CD4-positive, CD25-positive, alpha-beta regulatory T cell (primary cell): ENCODE data around the gene STYXL1. TPM values are rescaled to one million over a fixed set of nuclear protein-coding genes. Genes with fewer than 3 reads are reported as not detected.
"Not testable (repeated sequence)": the region's sequence is repeated elsewhere in the genome, so short reads cannot be mapped to it uniquely, and the experiment has no call there.

ENCODE experiments used
- ATAC-seq, 2 donors: fragments of 150-1000 bp; cut with Tn5 transposase; one replicate each; pipeline ENCODE4 v1.10.0; 2021; ENCODE audit warnings: low read depth in 2 of 2, moderate number of reproducible peaks in 2 of 2, moderate library complexity in 1 of 2
- DNase-seq, 3 donors: peaks; one replicate each; pipeline versions ENCODE4 v3.0.0 to v3.0.0-alpha.2; 2012 to 2022; ENCODE audit warnings: mixed read lengths in 1 of 3
- H3K27ac ChIP-seq: one replicate; pipeline ENCODE4 v1.7.0; 2013; ENCODE audit warnings: mild to moderate bottlenecking, low read length; ENCODE audit not compliant: insufficient read depth, poor library complexity, severe bottlenecking
- H3K27me3 ChIP-seq: one replicate; pipeline ENCODE4 v1.7.0; 2013; ENCODE audit warnings: low read length; ENCODE audit not compliant: control insufficient read depth, insufficient read depth
- H3K36me3 ChIP-seq: one replicate; pipeline ENCODE4 v1.7.0; 2013; ENCODE audit warnings: mild to moderate bottlenecking, low read length, moderate library complexity; ENCODE audit not compliant: control insufficient read depth, insufficient read depth
- H3K4me1 ChIP-seq: 2 replicates; pipeline ENCODE4 v1.7.0; 2013; ENCODE audit warnings: mild to moderate bottlenecking, low read length; ENCODE audit not compliant: insufficient read depth, control insufficient read depth, poor library complexity, severe bottlenecking
- H3K4me3 ChIP-seq: one replicate; pipeline ENCODE4 v1.7.0; 2013; ENCODE audit warnings: low read depth, mild to moderate bottlenecking, low read length, moderate library complexity
- H3K9me3 ChIP-seq, 2 experiments: 1 replicate in 1 of 2; 2 replicates in 1 of 2; pipeline ENCODE4 v1.7.0; 2013; ENCODE audit warnings: low read length in 2 of 2, mild to moderate bottlenecking in 1 of 2, moderate library complexity in 1 of 2; ENCODE audit not compliant: control insufficient read depth in 2 of 2
- H3K27ac Mint-ChIP-seq, 3 donors: one replicate each; pipeline ENCODE4 v1.8.0; 2020 to 2022; ENCODE audit warnings: mild to moderate bottlenecking in 3 of 3, mixed read lengths in 3 of 3, moderate library complexity in 2 of 3
- H3K27me3 Mint-ChIP-seq: one replicate; pipeline ENCODE4 v1.8.0; 2022; ENCODE audit warnings: mild to moderate bottlenecking, mixed read lengths
- H3K36me3 Mint-ChIP-seq: one replicate; pipeline ENCODE4 v1.8.0; 2020; ENCODE audit warnings: mixed read lengths
- H3K4me1 Mint-ChIP-seq, 4 donors: one replicate each; pipeline ENCODE4 v1.8.0; 2020 to 2022; ENCODE audit warnings: mixed read lengths in 4 of 4, mild to moderate bottlenecking in 1 of 4
- H3K4me3 Mint-ChIP-seq, 4 donors: one replicate each; pipeline ENCODE4 v1.8.0; 2020 to 2022; ENCODE audit warnings: mild to moderate bottlenecking in 4 of 4, mixed read lengths in 4 of 4, moderate library complexity in 3 of 4
- H3K9me3 Mint-ChIP-seq, 7 donors: one replicate each; pipeline ENCODE4 v1.8.0; 2020 to 2022; ENCODE audit warnings: mixed read lengths in 7 of 7, mild to moderate bottlenecking in 3 of 7, moderate library complexity in 2 of 7
- polyA plus RNA-seq, 4 donors: library from polyadenylated mRNA; unstranded; fragments of 300-500 nt; fragmentation: Illumina TruSeq; gene quantifications; one replicate each; pipeline ENCODE4 v1.2.3, GENCODE V29; 2021
- total RNA-seq: library from RNA; stranded (reverse); gene quantifications from one replicate; pipeline ENCODE4 v1.2.3, GENCODE V29; 2022

STYXL1 gene
- total and polyA plus RNA-seq, 5 donors from 2014 or later: 16.8 to 80.8 (median 62.0) TPM

DNA sequence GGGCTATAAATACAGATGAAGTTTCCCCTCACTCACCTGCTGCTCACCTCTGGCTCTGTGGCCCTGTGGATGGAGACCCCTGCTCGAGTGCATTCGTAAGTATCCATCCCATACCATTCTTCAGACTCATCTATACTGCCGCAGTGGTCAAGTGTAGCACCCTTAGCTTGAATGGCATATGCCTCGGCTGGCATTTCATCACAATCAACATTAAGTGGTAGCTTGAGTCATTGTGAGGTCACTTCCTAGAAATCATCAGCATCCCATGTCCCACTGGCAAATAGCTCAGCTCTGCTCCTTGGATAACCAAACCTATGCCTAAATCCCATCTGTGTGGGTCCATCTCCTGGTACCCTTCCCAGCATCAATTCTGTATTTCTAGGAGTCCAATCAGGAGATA lies 38.3 kb upstream of the STYXL1 start:
- Histone ChIP-seq H3K4me3 (no peak overlapping the region), H3K9me3 (no peaks in the 10 kb centered on the region), H3K27ac (no peak overlapping the region), H3K36me3 (no peaks in the 10 kb centered on the region), H3K27me3 (peaks cover 2% of the 10 kb centered on the region), H3K4me1 (no peaks in the 10 kb centered on the region)
- ATAC-seq: no peak
- Mint-ChIP-seq H3K27ac (no peak overlapping the region), H3K4me3 (no peak overlapping the region), H3K36me3 (no peaks in the 10 kb centered on the region), H3K9me3 (peaks cover 0 to 1% (median 0%) of the 10 kb centered on the region in 7 donors), H3K4me1 (no peaks in the 10 kb centered on the region), H3K27me3 (peaks cover 16% of the 10 kb centered on the region)
- DNase-seq: no peak

DNA sequence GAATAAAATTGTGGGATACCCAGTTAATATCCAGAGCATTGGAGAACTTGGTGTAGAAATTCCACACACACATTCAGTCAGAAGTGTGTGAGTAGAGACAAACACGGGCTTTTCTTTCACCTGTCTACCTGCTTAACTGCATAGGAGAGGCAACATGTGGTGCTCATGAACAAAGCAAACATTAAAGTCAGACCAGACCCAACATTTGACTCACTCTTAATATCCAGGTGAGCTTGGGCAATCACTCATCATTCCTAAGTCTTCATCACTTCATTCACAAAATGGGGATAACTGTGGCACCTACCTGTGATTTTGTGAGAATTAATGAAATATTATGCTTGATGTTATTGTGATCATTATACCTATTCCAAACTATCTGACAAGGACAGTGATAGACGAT lies 36.3 kb upstream of the STYXL1 start:
- not testable (repeated sequence) for H3K4me1 Mint-ChIP-seq, H3K27ac ChIP-seq, DNase-seq, H3K27me3 ChIP-seq, H3K27ac Mint-ChIP-seq, H3K9me3 ChIP-seq, H3K9me3 Mint-ChIP-seq, H3K36me3 ChIP-seq, ATAC-seq, H3K4me3 Mint-ChIP-seq, H3K4me1 ChIP-seq, H3K36me3 Mint-ChIP-seq, H3K4me3 ChIP-seq
- peaks cover 12% of the 10 kb centered on the region for H3K27me3 Mint-ChIP-seq

DNA sequence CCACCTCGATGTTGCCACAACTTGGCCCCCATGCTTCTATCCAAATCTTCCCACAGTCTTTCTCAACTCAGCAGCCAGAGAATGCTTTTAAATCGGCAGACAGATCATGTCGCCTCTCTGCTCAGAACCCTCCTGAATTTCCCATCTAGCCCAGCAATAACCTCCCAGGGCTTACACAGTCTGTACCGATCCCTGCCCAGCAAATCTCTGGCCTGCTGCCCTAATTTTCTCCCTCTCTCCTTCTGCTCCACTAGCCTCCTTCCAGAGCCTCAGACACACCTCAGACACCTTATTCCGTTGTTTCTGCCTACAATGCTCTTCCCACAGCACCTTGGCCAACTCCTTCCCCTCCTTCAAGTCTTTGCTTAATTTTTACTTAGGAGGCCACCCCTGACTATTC lies 32.4 kb upstream of the STYXL1 start:
- H3K9me3 ChIP-seq: no peaks in the 10 kb centered on the region
- Mint-ChIP-seq H3K4me1 (peaks cover 0 to 6% (median 5%) of the 10 kb centered on the region in 4 donors), H3K27ac (no peak overlapping the region), H3K9me3 (peaks cover 0 to 2% (median 0%) of the 10 kb centered on the region in 7 donors), H3K27me3 (peaks cover 17% of the 10 kb centered on the region), H3K4me3 (no peak overlapping the region), H3K36me3 (no peaks in the 10 kb centered on the region)
- no peak overlapping the region for H3K4me3 ChIP-seq
- H3K27me3 ChIP-seq: peaks cover 2% of the 10 kb centered on the region
- no peak for ATAC-seq
- no peaks in the 10 kb centered on the region for H3K36me3 ChIP-seq
- H3K4me1 ChIP-seq: no peaks in the 10 kb centered on the region
- DNase-seq: no peak
- H3K27ac ChIP-seq: no peak overlapping the region

DNA sequence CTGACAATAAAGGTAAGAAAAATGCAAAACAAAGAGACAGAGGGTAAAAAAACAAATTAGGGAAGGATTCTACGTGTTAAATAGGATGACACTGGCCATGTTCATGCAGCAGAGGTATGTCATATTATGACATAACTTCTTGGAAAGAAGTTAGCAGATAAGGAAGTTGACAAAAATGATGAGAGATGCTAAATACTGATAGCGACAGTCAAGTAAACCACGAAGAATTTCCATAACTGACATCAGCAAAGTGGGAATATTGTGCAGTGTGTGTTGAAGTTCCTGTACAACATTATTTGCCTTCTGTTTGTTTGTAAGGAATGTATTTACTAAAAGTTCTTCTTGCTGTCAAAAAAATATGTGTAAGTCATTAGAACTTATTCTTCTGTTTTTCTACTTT lies 29.6 kb upstream of the STYXL1 start:
- Histone ChIP-seq H3K9me3 (no peaks in the 10 kb centered on the region), H3K36me3 (no peaks in the 10 kb centered on the region), H3K4me3 (no peak overlapping the region), H3K27me3 (no peaks in the 10 kb centered on the region), H3K27ac (no peak overlapping the region), H3K4me1 (no peaks in the 10 kb centered on the region)
- Mint-ChIP-seq H3K9me3 (peaks cover 0 to 5% (median 0%) of the 10 kb centered on the region in 7 donors), H3K27me3 (peaks cover 11% of the 10 kb centered on the region), H3K36me3 (no peaks in the 10 kb centered on the region), H3K27ac (no peak overlapping the region), H3K4me3 (no peak overlapping the region), H3K4me1 (peaks cover 0 to 6% (median 5%) of the 10 kb centered on the region in 4 donors)
- DNase-seq: no peak
- ATAC-seq: no peak

DNA sequence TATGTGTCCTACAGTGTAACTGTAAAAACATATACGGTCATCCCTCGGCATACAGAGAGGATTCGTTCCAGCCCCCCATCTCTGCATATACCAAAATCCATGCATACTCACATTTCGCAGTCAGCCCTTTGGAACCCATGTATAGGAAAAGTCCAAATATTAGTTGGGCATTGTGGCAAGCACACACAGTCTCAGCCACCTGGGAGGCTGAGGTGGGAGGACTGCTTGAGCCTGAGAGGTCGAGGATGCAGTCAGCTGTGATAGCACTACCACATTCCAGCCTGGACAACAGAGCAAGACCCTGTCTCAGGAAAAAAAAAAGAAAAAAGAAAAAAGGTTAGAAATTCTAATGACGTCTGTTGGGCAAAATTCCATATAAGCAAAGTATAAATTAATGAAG lies 29.2 kb upstream of the STYXL1 start:
- H3K27me3 Mint-ChIP-seq: peaks cover 11% of the 10 kb centered on the region
- H3K36me3 ChIP-seq: no peaks in the 10 kb centered on the region
- no peak overlapping the region for H3K27ac Mint-ChIP-seq

DNA sequence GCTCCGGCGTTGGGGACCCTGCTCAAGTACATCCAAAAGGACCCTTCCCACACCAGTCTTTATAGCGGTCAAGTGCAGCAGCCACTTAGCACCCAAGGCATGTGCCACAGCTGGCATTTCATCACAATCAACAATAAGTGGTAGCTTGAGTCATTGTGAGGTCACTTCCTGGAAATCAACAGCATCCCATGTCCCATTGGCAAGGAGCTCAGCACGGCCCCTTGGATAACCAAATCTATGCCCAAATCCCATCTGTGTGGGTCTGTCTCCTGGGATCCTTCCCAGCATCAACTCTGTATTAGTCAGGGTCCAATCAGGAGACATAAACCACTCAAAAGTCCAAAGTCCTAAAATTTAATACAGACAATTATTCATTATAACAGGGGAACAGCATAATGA lies 27.2 kb upstream of the STYXL1 start:
- H3K4me3 ChIP-seq: no peak overlapping the region
- DNase-seq: no peak
- Mint-ChIP-seq H3K27ac (no peak overlapping the region), H3K36me3 (no peaks in the 10 kb centered on the region), H3K9me3 (peaks cover 0 to 5% (median 0%) of the 10 kb centered on the region in 7 donors), H3K4me3 (no peak overlapping the region), H3K4me1 (peaks cover 0 to 6% (median 5%) of the 10 kb centered on the region in 4 donors), H3K27me3 (peaks cover 5% of the 10 kb centered on the region)
- no peaks in the 10 kb centered on the region for H3K4me1 ChIP-seq
- no peaks in the 10 kb centered on the region for H3K36me3 ChIP-seq
- no peaks in the 10 kb centered on the region for H3K27me3 ChIP-seq
- no peak overlapping the region for H3K27ac ChIP-seq
- ATAC-seq: no peak
- no peaks in the 10 kb centered on the region for H3K9me3 ChIP-seq

More for the DNA sequence above, 29.2 kb upstream of the STYXL1 start:
- Histone ChIP-seq H3K4me3 (no peak overlapping the region), H3K9me3 (no peaks in the 10 kb centered on the region), H3K4me1 (no peaks in the 10 kb centered on the region), H3K27ac (no peak overlapping the region), H3K27me3 (no peaks in the 10 kb centered on the region)
- ATAC-seq (no peak), DNase-seq (no peak)
- peaks cover 0 to 5% (median 0%) of the 10 kb centered on the region in 7 donors for H3K9me3 Mint-ChIP-seq
- no peaks in the 10 kb centered on the region for H3K36me3 Mint-ChIP-seq
- peaks cover 0 to 6% (median 5%) of the 10 kb centered on the region in 4 donors for H3K4me1 Mint-ChIP-seq
- no peak overlapping the region for H3K4me3 Mint-ChIP-seq

DNA sequence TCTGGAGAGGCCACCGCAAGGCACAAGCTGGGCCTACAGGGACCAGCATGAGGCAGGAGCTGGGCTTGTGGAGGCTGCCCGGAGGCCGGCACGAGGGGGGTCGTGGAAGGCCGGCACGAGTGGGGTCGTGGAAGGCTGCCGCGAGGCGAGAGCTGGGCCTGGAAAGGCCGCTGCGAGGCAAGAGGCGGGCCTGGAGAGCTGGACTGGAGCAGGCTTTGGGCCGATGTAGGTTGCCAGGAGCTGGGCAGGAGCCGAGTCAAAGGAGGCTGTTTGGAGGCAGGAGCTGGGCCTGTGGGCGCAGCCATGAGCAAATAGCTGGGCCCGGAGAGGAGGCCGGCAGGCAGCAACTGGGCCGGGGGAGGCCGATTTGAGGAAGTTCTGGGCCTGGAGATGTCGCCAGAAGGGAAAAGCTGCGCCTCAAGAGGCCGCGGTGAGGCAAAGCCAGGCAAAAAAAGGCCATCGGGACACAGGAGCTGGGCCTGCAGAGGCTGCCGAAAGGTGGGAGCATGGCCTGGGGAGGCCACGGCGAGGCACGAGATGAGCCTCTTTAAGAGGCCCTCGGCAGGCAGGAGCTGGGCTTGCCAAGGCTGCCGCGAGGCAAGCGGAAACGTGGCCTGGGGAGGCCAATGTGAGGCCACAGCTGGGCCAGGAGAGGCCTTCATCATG lies 26.6 kb upstream of the STYXL1 start:
- ATAC-seq (no peak), DNase-seq (no peak)
- Mint-ChIP-seq H3K9me3 (peaks cover 0 to 5% (median 0%) of the 10 kb centered on the region in 7 donors), H3K4me1 (peaks cover 0 to 6% (median 5%) of the 10 kb centered on the region in 4 donors), H3K27me3 (peaks cover 5% of the 10 kb centered on the region), H3K27ac (no peak overlapping the region), H3K4me3 (no peak overlapping the region), H3K36me3 (no peaks in the 10 kb centered on the region)
- no peaks in the 10 kb centered on the region for H3K9me3 ChIP-seq
- H3K4me3 ChIP-seq: no peak overlapping the region
- H3K27ac ChIP-seq: no peak overlapping the region
- no peaks in the 10 kb centered on the region for H3K4me1 ChIP-seq
- H3K27me3 ChIP-seq: no peaks in the 10 kb centered on the region
- no peaks in the 10 kb centered on the region for H3K36me3 ChIP-seq

DNA sequence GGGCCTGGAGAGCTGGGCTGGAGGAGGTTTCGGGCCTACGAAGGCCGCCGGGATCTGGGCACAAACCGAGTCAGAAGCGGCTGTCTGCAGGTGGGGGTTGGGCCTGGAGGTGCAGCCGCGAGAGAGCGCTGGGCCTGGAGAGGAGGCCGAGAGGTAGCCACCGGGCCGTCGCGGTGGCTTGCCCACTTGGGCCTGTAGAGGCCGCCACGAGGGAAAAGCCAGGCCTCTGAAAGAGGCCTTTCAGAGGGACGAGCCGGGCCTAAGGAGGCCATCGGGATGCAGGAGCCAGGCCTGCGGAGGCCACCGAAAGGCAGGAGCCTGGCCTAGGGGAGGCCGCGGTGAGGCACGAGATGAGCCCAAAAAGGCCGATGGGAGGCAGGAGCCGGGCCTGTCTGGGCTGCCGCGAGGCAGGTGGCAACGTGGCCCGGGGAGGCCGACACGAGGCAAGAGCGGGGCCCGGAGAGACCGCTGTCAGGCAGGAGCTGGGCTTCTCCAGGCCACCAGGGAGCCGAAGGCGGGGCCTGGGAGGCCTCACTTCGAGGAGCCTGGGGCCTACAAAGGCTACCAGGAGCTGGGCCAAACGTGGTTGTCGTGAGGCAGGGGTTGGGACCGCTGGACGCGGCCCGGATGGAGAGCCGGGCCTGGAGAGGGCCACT lies 25.7 kb upstream of the STYXL1 start:
- Histone ChIP-seq H3K27ac (no peak overlapping the region), H3K4me3 (no peak overlapping the region), H3K27me3 (no peaks in the 10 kb centered on the region), H3K36me3 (no peaks in the 10 kb centered on the region), H3K9me3 (no peaks in the 10 kb centered on the region), H3K4me1 (no peaks in the 10 kb centered on the region)
- no peaks in the 10 kb centered on the region for H3K36me3 Mint-ChIP-seq
- peaks cover 0 to 6% (median 5%) of the 10 kb centered on the region in 4 donors for H3K4me1 Mint-ChIP-seq
- peaks cover 0 to 5% (median 0%) of the 10 kb centered on the region in 7 donors for H3K9me3 Mint-ChIP-seq
- no peak for DNase-seq
- no peak overlapping the region for H3K27ac Mint-ChIP-seq
- ATAC-seq: no peak
- H3K27me3 Mint-ChIP-seq: peaks cover 5% of the 10 kb centered on the region
- no peak overlapping the region for H3K4me3 Mint-ChIP-seq
